HG03442 (cell line): ENCODE results near the gene XRN2.
"Not testable (repeated sequence)": the region's sequence is repeated elsewhere in the genome, so short reads cannot be mapped to it uniquely, and the experiment has no call there.

ENCODE experiments used
- ATAC-seq: cut with Tn5 transposase; IDR thresholded peaks from one replicate; pipeline ENCODE4 v1.9.1; 2021; ENCODE audit warnings: mild to moderate bottlenecking, moderate library complexity; ENCODE audit not compliant: unreplicated experiment

The XRN2 gene

DNA sequence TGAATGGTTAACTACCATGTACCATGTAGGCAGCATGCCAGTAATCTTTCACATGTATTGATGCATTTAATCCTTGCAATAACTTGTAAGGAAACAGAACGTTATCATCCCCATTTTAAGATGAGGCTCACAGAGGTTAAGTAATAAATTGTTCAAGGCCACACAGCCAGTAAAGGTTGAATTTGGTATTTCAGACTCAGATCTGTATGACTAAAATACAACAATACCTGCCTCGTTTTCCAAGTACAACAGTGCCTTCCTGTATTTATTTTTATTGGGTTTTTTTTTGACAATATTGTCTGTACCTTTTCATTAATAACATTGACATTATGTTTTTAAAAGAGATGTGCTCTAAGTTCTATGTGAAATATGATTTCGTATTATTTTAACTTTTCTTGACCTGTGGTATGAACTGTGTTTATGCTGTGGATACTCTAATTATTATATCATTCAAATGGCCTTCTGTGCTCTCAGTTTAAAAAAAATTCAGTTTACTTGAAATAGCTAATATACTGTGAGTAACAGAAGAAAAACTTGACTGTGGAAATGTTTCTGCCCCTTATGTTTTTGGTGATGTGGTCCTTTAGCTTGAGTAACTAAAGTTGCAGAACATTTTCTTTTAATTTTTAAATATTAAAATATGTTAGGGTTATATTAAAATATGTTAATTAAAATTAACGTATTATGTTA lies 39.7 kb downstream of the XRN2 start:
- ATAC-seq = no peak

DNA sequence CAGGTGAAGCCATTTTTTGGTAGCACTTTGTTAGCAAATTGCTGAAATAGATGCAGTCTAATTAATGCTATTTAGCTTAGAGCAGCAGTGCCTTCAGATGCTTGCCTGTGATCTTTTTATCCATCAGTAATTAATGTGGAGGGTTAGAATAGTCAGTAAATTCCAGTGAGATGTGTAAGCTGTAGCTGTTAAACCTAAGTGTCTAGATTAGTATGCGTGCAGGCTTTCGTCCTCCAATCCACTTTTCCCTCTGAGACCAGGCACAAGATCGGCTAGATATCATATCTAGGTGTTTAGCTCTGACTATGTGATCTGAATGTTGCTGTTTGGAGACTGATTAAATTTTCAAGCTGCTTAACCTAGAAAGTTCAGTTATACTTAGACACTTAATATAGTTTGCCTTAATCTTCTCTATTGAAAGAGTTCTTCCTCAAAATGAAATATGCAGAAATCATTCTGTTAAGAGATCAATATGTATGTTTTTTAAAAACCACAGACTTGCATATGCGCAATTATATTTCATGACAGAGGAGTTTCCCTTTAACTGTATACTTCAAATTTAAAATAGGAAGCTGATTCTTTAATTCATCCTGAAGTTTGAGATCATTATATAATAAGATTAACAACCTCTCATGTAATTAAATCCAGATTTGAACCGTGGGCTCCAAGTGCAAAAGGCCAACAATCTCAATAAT lies 41.2 kb downstream of the XRN2 start:
- no peak for ATAC-seq

DNA sequence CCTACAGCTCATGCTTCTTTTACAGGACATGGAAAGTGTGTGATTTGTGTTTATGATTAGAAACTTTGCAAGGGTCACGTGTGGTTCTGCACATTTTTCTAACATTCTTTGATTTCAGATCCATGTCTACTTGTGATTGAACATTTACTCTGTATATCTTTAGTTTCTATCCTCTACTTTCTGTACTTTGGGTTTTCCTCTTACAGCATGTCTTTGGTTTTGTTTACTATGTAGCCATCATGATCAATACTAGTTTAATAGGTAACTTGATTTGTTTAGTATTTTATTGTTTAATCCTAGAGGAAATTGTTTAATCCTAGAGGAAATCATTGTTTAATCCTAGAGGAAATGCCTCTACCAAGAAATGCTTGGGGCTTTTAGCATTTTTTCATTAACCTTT lies 41.8 kb downstream of the XRN2 start:
- no peak for ATAC-seq

DNA sequence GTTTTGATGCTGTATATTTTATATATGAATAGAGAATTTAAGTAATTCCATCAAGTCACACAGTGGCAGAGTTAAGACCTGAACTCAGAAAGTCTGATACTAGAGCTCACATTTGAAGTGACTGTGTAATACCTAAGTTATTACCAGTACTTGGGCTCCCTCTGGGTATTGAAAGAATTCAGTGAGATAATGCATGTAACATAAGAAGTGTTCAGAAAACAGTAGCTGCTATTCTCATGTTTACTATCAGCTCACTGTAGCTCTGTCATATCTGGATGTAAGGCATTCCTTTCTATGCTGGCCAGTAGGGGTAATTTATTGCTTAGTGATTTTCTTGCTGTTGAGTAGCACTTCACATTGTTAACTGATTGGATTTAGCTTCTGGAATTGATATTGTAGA lies 49.6 kb downstream of the XRN2 start:
- ATAC-seq = no peak

DNA sequence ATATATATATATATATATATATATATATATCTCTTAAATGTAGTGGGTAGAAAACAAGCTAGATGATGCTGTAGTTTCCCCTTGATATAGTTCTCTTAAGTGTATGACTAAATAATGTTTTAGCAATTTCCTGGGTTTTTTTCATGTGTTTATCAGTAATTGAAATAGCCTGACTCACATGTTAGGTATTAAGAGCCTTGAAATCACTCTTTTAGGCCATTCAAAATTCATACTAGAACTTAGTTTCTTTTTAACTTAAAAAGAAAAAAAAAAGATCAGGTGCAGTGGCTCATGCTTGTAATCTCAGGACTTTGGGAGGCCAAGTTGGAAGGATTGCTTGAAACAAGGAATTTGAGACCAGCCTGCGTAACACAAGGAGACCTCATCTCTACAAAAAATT lies 50.1 kb downstream of the XRN2 start:
- no peak for ATAC-seq

DNA sequence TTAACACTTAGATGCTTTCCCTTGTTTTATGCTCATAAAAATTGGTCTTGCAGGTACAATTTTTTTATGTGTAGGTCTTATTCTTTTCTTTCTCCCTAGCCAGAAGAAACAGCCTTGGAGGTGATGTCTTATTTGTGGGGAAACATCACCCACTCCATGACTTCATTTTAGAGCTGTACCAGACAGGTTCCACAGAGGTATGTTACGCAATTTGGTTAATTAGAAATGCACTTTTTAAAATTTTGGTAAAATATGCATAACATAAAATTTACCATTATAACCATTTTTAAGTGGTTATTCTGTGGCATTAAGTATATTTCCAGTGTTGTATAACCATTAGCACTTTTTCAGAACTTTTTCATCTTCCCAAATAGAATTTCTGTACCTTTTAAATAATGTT lies 52.9 kb downstream of the XRN2 start:
- ATAC-seq = no peak

DNA sequence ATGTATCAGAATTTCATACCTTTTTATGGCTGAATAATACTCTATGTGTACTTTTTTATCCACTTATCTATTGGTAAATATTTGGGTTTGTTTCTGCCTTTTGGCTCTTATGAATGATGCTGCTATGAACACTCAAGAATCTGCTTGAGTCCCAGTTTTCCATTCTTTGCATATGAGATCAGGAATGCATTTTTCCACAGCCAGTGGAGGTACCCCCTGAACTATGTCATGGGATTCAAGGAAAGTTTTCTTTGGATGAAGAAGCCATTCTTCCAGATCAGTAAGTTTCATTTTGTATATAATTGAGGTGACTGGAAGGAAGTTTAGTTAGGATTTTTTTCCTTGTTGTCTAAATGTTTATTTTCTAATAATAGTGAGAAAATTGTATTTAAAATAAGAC lies 53.3 kb downstream of the XRN2 start:
- ATAC-seq = no peak

DNA sequence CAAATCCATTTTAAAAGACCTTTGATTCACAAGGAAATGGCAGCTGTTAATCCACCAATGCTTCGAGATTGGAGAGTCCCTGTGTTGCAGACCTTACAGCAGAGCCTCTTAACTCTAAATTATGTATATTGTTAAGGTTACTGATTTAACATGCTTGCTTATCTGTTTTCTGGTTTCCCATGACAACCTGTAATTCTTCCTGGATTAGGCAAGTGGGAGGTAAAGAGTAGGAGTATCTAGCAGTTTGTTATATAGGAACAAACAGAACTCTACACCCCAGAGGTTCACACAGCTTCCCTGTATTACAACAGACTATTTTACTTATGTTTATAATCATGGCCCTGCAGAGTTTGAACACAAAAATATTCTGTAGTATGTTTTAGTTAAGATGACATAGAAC lies 54.7 kb downstream of the XRN2 start:
- ATAC-seq = no peak

DNA sequence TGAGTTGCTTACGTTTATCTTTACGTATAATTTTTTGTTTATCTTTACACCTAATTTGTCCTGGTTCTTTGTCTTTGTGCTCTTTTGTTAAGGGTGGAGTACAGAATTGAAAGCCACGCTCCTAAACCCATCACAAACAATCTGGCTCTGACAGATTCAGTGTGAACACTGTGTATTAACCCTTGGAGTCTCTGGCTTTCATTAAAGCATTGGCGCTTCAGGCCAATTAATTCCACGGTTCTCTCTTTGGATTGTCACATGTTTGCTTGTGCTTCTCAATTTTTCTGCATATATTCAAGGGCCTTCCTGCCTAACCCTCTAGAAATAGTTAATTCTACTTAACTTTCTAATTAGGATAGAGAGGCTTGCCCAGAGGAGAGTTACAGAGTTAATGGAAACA lies 55.6 kb downstream of the XRN2 start:
- no peak for ATAC-seq

DNA sequence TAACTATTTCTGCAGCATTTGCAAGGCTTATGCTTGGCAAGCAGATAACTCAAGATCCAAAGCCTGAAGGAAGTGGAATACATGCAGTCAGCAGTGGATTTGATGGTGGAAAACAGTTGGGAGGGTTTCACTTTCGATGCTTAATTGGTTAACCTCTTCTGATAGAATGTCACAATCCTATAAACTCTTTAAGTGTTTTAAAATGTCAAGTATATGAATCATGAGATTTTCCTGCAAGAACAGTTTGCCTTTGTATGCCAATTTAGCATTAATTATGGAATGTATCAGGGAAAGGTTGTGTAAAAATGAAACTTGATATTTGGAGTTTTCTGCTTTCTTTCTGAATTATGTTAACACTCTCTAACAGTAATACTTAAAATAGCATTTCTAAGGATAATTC lies 57.6 kb downstream of the XRN2 start:
- no peak for ATAC-seq

DNA sequence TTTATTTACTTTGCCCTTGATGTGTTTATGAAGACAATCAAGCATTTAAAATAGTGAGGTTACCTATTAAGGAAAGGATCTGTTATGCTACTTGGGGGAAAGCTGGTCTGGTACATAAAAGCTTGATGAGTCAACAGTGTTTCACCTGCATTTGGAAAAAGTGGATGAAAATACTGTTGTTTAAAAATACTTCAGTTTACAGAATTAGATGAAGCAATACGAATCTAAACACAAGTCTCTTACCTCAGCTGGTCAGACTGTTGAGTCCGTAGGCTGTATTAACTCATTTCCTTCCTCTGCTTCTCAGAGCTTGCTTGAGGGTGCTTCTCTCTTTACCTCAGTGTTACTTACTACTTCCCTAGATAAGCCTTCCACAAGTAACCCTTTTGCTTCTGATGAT lies 58.1 kb downstream of the XRN2 start:
- ATAC-seq = no peak

DNA sequence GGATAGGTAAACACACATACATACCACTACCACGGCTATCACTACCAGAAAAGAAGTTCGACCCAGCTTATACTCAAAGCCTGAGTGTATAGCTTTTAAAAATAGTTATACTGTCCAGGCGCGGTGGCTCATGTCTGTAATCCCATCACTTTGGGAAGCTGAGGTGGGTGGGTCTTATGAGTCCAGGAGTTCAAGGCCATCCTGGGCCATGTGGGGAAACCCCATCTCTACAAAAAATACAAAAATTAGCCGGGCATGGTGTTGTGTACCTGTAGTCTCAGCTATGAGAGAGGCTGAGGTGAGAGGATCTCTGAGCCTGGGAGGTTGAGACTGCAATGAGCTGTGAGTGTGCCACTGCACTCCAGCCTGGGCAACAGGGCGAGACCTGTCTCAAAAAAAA lies 61.3 kb downstream of the XRN2 start:
- no peak for ATAC-seq

DNA sequence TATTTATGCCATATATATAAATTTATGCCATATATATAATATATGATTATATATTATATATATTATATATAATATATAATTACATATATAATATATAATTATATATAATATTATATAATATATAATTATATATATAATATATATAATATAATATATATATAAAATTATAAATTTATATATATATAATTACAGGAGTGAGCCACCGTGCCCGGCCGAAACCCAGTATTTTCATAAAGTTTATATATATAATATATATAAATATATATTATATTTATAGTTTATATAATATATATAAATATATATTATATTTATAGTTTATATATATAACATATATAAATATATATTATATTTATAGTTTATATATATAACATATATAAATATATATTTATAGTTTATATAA lies 62.6 kb downstream of the XRN2 start:
- no peak for ATAC-seq

DNA sequence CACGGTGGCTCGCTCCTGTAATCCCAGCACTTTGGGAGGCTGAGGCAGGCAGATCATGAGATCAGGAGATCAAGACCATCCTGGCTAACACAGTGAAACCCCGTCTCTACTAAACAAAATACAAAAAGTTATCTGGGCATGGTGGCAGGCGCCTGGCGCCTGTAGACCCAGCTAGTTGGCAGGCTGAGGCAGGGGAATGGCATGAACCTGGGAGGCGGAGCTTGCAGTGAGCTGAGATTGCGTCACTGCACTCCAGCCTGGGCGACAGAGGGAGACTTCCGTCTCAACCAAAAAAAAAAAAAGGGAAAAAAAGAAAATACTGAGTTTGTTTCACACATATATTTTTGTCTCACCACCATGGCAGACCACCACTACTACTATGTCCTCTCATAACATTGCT lies 63.1 kb downstream of the XRN2 start:
- not testable (repeated sequence) for ATAC-seq

DNA sequence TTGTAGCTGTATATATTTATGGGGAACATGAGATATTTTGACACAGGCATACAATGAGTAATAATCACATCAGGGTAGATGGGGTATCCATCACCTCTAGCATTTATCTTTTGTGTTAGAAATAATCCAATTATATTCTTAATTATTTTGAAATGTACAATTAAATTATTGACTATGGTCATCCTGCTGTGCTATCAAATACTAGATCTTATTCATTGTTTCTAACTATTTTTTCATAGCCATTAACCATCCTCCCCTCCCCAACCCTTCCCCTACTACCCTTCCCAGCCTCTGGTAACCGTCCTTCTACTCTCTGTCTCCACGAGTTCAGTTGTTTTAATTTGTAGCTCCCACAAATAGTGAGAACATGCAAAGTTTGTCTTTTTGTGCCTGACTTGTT lies 65.7 kb downstream of the XRN2 start:
- ATAC-seq = no peak

DNA sequence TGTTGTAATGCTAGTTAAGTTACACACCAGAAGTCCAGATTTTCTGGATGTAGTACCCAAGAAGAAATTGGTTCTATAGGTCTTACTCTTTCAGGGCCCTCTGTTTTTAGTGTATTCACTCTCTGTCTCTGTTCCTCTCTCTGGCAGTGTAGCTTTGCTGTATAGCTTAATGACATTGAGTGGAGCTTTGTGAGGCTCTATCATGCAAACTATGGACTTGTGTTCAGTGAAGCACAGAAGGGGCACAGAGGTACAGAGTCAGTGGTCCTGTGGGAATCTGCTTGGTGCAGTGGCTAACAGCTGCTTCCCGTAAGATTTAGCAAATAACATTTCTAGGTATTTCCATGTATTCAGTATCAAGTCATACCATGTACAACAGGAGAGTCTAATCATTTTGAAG lies 68.1 kb downstream of the XRN2 start:
- ATAC-seq = no peak

DNA sequence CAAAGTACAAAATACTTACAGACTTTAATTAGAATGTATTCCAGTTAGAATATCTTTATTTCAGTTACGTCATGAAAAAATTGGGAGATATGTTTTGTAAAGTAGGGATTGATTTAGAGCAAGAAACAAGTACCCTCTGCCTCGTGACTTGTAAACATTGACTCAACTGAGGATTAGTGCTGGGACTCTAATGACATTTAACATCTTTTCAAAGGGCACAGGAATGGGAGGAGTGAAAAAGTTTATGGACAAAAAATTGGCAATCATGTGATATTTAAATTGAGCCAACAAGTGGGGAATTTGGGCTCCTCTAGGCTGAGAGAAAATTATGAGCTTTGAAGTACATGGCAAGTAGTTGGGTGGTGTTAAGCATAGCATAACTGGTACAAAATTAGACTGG lies 68.9 kb downstream of the XRN2 start:
- no peak for ATAC-seq

DNA sequence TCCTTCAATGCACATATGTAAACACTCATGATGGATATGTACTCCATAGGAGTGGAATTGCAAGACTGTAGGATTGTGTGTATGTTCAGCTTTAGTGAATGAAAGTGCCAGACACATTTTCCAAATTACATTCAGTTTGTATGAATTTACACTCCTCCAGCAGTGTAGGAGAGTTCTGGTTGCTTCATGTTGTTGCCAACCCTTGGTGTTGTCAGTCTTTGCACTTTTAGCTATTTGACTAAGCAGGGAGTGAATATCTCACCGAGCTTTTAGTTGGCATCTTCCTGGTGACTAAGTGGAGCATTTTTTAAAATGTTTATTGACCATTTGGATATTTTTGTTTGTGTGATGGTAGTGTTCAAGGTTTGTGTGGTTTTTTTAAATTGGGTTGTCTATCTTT lies 70.3 kb downstream of the XRN2 start:
- ATAC-seq = no peak

DNA sequence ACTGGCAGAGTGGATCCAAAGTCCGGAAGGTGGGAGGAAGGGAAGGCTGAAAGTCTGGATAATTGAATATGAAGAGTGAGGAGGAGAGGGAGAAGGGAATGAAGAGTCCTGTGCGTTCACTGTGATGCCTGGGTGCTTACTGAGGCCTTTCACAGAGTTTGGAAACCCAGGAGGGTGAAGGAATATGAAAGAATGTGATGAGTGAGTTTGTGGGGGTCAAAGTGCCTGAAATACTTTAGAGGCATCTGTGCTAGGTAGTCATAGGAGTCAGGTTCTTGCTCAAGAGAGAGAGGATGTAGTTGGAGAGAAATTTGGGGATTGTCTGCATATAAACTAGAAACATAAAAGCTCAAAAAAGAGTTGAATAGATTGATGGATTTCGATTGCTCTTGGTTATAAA lies 73.5 kb downstream of the XRN2 start:
- ATAC-seq = no peak

DNA sequence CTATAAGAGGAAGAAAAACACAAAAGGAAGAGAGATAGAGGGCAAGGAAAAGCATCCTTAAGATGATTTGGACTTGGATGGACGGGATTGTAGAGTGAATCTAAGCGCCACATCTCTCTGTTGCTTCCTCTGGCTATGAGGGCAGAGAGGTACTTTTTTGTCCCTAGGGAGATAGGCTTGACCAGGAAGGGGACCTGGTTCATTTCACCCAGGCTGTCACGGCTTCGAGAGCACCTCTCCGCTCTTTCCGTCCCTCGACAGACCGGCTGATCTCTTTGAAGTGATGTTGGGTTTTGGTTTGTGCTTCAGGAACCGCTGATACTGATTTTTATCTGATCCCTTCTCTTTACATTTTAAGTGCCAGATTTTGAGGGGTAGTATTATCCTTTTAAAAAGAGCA lies 74.6 kb downstream of the XRN2 start:
- ATAC-seq = no peak

DNA sequence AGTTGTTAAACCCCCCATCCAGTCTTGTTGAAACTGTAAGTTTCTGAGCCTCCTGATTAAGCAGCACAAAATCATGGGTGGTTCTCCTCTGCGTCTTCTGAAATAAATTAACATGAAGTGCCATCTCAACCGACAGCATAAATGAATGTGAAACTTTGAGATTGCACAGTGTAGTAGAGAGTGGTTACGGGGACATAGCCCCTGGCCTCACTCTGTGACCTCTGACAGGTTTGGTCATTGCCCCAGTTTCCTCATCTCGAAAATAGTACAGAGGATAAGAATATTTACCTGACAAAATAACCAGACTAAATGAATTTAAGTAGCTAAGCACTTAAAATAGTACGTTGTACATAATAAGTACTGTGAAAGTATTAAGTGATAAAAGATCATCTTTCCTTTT lies 75.1 kb downstream of the XRN2 start:
- no peak for ATAC-seq

DNA sequence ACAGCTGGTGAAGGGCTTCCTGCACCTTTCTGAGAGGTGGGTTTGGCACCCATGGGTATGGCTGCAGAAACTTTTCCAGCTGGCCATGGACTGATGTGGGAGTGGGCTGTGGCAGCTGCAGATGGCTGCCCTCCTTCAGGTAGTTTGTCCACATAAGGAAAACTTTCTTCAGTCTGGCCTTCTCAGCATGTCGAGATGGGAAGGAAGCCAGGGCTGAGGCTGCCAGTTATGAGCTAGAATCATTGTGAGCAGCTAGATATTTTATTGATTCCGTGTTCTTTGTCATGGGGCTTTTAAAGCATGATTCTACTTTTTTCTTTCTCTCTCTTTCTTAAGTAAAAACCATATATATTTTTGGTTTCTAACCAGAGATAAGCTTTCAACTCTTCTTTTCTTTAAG lies 77.6 kb downstream of the XRN2 start:
- no peak for ATAC-seq

DNA sequence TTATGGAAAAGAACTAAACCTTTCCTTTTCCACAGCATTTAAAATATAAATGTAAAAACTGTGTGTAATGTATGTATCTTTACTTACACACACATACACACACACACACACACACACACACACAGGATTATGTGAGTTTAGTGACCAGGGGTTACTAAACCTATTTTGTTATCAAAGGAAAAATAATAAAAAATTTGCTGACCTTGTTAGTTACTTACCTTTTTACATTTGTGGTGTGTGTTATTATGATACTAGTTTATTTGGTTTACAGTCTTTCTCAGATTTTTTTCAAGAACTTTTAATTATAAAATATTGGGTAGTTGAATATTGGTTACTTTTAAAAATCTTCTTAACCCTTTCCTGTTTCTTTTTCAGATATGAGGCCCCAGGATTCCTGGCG lies 78.5 kb downstream of the XRN2 start:
- no peak for ATAC-seq
